ENCODE results near the gene ASB18.

- TF ChIP-seq E2F5 (CRISPR knock-in tag; IDR thresholded peaks at IDR 0.05) (no peak), USF2 (CRISPR knock-in tag; IDR thresholded peaks at IDR 0.05) (no peak), IRF2 (CRISPR knock-in tag; IDR thresholded peaks at IDR 0.05; ENCODE audit: borderline replicate concordance, low read depth) (no peak), SP1 (CRISPR knock-in tag; conservative IDR thresholded peaks at IDR 0.05) (no peak), CREB1 (CRISPR knock-in tag; IDR thresholded peaks at IDR 0.05) (no peak), CBFB (CRISPR knock-in tag; IDR thresholded peaks at IDR 0.05; ENCODE audit: low read depth) (no peak), GABPB1 (CRISPR knock-in tag; IDR thresholded peaks at IDR 0.05) (no peak), JUN (CRISPR knock-in tag; IDR thresholded peaks at IDR 0.05) (no peak), MLX (CRISPR knock-in tag; IDR thresholded peaks at IDR 0.05) (no peak)
- TF ChIP-seq, protein P1, sequence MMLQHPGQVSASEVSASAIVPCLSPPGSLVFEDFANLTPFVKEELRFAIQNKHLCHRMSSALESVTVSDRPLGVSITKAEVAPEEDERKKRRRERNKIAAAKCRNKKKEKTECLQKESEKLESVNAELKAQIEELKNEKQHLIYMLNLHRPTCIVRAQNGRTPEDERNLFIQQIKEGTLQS (CRISPR knock-in tag; conservative IDR thresholded peaks at IDR 0.05): no peak
- TF ChIP-seq, protein P2, sequence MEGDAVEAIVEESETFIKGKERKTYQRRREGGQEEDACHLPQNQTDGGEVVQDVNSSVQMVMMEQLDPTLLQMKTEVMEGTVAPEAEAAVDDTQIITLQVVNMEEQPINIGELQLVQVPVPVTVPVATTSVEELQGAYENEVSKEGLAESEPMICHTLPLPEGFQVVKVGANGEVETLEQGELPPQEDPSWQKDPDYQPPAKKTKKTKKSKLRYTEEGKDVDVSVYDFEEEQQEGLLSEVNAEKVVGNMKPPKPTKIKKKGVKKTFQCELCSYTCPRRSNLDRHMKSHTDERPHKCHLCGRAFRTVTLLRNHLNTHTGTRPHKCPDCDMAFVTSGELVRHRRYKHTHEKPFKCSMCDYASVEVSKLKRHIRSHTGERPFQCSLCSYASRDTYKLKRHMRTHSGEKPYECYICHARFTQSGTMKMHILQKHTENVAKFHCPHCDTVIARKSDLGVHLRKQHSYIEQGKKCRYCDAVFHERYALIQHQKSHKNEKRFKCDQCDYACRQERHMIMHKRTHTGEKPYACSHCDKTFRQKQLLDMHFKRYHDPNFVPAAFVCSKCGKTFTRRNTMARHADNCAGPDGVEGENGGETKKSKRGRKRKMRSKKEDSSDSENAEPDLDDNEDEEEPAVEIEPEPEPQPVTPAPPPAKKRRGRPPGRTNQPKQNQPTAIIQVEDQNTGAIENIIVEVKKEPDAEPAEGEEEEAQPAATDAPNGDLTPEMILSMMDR (IDR thresholded peaks at IDR 0.05): no peak
- TF ChIP-seq, protein P3, sequence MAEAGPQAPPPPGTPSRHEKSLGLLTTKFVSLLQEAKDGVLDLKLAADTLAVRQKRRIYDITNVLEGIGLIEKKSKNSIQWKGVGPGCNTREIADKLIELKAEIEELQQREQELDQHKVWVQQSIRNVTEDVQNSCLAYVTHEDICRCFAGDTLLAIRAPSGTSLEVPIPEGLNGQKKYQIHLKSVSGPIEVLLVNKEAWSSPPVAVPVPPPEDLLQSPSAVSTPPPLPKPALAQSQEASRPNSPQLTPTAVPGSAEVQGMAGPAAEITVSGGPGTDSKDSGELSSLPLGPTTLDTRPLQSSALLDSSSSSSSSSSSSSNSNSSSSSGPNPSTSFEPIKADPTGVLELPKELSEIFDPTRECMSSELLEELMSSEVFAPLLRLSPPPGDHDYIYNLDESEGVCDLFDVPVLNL (CRISPR knock-in tag; IDR thresholded peaks at IDR 0.05; ENCODE audit: borderline replicate concordance, low read depth): no peak
- TF ChIP-seq, protein P4, sequence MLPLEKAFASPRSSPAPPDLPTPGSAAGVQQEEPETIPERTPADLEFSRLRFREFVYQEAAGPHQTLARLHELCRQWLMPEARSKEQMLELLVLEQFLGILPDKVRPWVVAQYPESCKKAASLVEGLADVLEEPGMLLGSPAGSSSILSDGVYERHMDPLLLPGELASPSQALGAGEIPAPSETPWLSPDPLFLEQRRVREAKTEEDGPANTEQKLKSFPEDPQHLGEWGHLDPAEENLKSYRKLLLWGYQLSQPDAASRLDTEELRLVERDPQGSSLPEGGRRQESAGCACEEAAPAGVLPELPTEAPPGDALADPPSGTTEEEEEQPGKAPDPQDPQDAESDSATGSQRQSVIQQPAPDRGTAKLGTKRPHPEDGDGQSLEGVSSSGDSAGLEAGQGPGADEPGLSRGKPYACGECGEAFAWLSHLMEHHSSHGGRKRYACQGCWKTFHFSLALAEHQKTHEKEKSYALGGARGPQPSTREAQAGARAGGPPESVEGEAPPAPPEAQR (CRISPR knock-in tag; IDR thresholded peaks at IDR 0.05): no peak
Measured at GRCh38 chr2:236178890-236179235, 85.3 kb downstream of the ASB18 start.

Data from WTC11 (cell line).